GM13976 (cell line): Measurements from ENCODE around the gene PLXNA2.

Experiments used
- DNase-seq: peaks from one replicate; pipeline ENCODE4 v3.0.0; 2012; ENCODE audit warnings: low spot score
- CTCF ChIP-seq: IDR thresholded peaks from 2 replicates; pipeline ENCODE4 v1.5.1; 2012; ENCODE audit warnings: borderline replicate concordance, mild to moderate bottlenecking; ENCODE audit not compliant: insufficient read depth; ENCODE audit errors: extremely low read depth, missing control alignments, control extremely low read depth
- in situ Hi-C: fragments of 300-500 bp; cut with MboI; formaldehyde crosslinking; loops from one replicate; pipeline ENCODE4 v1.12.0; 2022; ENCODE audit warnings: low sequenced_read_pairs, mixed read lengths, inconsistent platforms; ENCODE audit not compliant: unreplicated experiment

The PLXNA2 gene

GRCh38 chr1:208034135-208034534, 210.0 kb downstream of the PLXNA2 start:
- DNase-seq = no peak
- in situ Hi-C loops = no loop called here
- TF ChIP-seq CTCF = no peak

GRCh38 chr1:208033236-208033635, 210.9 kb downstream of the PLXNA2 start:
- no peak for TF ChIP-seq CTCF
- DNase-seq = no peak
- in situ Hi-C loops = no loop called here

- DNase-seq = no peak
- TF ChIP-seq CTCF = no peak
- in situ Hi-C loops = no loop called here
These were observed 212.3 kb downstream of the PLXNA2 start for GRCh38 chr1:208031932-208032320.

GRCh38 chr1:208031316-208031931, 212.8 kb downstream of the PLXNA2 start:
- DNase-seq = no peak
- no peak for TF ChIP-seq CTCF
- in situ Hi-C loops = no loop called here

- no peak for DNase-seq
- in situ Hi-C loops = no loop called here
- TF ChIP-seq CTCF = no peak
These were observed 213.7 kb downstream of the PLXNA2 start for GRCh38 chr1:208030288-208031091.

GRCh38 chr1:208029381-208030287, 214.6 kb downstream of the PLXNA2 start:
- in situ Hi-C loops = no loop called here
- no peak for TF ChIP-seq CTCF
- no peak for DNase-seq
